GM19452 (cell line): Measurements from ENCODE around the gene MIA2.
"Not testable (repeated sequence)": the region's sequence is repeated elsewhere in the genome, so short reads cannot be mapped to it uniquely, and the experiment has no call there.

Source experiments
- ATAC-seq: cut with Tn5 transposase; IDR thresholded peaks from one replicate; pipeline ENCODE4 v1.9.1; 2021; ENCODE audit not compliant: unreplicated experiment

Gene MIA2

DNA sequence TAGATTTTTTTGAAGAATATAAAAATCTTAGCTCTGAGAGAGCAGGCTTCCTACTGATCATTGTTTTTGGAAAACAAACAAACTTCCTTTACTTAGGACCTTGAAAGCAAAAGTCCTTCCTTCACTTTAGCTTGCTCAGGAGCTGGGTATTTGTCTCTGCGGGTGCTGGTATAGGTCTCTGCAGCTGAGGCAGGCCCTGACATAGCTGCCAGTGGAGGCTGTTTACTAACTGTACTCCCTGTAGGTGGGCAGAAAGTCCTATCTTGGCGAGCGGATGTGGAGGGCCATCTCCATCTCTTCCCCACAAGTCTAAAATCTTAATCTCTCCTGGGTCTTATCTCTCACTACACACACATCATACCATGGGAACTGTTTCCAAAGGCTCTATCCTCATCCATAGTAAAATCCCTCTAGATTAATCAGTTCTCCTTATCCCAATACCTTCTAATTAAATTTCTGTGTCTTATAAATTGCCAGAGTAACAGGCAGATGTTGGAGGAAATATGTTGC, 4.1 kb upstream of the MIA2 start:
- ATAC-seq = no peak

DNA sequence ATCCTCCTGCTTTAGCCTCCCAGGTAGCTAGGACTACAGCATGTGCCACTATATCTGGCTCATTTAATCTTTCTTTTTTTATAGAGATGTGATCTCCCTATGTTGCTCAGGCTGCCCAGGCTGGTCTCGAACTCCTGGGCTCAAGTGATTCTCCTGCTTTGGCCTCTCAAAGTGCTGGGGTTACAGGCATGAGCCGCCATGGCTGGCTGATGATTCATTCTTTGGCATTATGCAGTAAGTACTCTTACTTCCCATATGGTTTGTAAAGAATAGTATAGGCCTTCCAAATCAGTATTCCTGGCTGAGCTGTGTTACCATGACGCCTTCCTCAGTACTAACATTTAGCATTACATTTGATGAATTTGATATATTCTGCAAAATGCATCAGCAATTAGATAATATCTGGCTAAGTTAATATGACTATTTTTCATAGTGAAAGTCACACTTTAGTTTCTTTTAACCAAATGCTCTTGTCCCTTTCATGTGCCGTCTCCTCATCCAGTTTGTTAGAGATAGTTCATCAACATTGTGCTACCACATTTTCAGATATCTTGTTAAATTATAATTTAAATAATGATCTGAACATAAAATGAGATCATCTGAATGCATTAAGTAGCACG, 3.2 kb upstream of the MIA2 start:
- ATAC-seq = no peak

- peak; percentile 57 for ATAC-seq
Measured at GRCh38 chr14:39231751-39232553, 1.8 kb upstream of the MIA2 start.

DNA sequence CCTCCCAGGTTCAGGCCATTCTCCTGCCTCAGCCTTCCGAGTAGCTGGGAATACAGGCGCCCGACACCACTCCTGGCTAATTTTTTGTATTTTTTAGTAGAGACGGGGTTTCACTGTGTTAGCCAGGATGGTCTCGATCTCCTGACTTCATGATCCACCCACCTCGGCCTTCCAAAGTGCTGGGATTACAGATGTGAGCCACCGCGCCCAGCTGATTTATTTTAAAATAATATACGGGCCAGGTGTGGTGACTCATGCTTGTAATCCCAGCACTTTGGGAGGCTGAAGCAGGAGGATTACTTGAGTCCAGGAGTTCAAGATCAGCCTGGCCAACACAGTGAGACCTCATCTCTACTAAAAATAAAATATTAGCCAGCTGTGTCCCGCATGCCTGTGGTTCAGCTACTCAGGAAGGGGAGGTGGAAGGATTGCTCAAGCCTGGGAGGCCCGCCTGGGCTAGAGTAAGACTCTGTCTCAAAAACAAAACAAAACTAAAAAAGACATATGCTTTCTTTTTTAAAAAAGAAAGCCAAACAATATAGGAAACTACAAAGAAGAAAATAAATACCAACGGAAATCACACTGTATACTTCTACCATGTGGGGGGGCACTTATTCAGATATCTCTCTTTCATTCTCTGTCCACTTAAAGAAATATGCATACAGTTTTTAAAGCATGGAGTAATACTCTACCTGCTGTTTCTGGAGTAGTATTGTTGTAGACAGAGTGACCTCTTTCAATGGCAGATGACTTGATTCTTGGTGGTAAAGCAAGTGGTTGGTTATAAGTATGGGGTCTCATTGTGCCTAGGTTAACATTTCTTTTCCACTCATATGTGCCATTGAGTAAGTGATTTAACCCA, 930 bp upstream of the MIA2 start:
- ATAC-seq = peak; percentile 36

GRCh38 chr14:39234986-39235385, 1.3 kb downstream of the MIA2 start:
- ATAC-seq = not testable (repeated sequence)

DNA sequence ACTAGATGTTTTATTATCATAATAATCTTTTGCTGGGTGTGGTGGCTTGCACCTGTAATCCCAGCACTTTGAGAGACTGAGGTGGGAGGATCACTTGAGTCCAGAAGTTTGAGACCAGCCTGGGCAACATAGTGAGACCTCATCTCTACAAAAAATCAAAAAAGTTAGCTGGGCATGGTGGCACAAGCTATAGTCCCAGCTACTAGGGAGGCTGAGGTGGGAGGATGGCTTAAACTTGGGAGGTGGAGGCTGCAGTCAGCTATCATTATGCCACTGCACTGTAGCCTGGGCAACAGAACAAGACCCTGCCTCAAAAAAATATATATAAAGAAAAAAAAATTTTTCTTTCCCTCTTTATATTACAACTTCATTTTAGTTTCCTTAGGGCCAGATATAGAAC, 1.8 kb downstream of the MIA2 start:
- not testable (repeated sequence) for ATAC-seq

DNA sequence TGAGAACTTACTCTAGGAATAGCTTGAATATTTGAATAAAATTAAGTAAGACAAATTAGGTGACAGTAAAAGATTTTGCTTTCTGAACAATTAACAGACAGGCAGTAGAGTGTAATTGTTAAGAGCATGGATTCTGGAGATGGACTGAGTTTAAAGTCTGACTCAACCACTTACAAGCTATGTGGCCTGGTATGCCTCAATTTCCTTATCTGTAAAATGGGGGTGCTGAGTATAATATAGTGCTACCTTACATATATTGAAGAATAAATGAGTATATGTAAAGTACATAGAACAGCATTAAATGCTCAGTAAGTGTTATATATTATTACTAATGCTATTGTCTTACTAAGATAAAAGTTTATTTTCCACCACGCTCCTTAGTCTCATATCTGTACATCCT, 7.1 kb downstream of the MIA2 start:
- ATAC-seq = no peak

GRCh38 chr14:39241637-39242036, 7.9 kb downstream of the MIA2 start:
- ATAC-seq = no peak

DNA sequence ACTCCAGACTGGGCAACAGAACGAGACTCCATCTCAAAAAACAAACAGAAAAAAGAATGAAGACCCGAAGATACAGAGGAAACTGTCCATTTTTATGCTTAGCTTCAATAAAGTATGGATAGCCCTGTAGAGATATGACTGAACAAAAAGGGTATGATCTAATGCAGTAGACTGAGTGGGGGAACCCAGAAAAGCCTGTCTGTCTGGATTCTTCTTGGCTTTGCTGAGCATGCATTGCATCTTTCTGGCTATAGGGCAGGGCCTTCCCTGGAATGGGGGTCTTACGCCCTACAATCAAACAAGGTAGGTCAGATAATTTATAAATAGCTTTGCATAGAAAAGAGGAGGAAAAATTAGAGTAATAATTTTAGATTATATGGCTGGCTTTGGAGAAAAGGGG, 10.1 kb downstream of the MIA2 start:
- ATAC-seq = no peak

DNA sequence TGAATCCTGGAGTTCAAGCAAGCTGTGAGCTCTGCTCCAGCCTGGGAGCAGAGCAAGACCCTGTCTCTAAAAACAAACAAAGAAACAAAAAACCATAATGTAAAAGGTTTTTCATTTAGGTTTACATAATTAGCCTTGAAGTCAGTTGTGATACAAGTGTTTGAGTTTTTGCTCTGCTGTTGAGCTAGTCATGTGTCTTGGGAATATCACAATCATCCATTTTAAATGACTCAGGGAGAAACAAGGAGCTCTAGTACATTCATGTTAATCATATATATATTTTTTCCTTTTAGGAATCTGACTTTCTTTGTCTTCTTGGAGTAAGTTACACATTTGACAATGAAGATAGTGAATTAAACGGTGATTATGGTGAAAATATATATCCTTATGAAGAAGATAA, 12.9 kb downstream of the MIA2 start:
- no peak for ATAC-seq

DNA sequence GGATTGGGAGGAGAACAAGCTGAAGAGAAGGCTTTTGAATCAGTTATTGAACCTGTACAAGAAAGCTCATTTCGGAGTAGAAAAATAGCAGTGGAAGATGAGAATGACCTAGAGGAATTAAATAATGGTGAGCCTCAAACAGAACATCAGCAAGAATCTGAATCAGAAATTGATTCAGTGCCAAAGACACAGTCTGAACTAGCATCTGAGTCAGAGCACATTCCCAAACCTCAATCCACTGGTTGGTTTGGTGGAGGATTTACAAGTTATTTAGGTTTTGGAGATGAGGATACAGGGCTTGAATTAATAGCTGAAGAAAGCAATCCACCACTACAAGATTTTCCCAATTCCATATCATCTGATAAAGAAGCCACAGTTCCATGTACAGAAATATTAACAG, 13.5 kb downstream of the MIA2 start:
- no peak for ATAC-seq

- ATAC-seq = no peak
Measured at GRCh38 chr14:39251547-39251946, 17.8 kb downstream of the MIA2 start.

DNA sequence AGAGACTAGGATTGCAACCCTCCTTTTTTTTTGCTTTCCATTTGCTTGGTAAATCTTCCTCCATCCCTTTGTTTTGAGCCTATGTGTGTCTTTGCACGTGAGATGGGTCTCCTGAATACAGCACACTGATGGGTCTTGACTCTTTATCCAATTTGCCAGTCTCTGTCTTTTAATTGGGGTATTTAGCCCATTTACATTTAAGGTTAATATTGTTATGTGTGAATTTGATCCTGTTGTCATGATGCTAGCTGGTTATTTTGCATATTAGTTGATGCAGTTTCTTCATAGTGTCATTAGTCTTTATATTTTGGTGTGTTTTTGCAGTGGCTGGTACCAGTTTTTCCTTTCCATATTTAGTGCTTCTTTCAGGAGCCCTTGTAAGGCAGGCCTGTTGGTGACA, 23.7 kb downstream of the MIA2 start:
- not testable (repeated sequence) for ATAC-seq

GRCh38 chr14:39258782-39259545, 25.2 kb downstream of the MIA2 start:
- ATAC-seq = no peak

DNA sequence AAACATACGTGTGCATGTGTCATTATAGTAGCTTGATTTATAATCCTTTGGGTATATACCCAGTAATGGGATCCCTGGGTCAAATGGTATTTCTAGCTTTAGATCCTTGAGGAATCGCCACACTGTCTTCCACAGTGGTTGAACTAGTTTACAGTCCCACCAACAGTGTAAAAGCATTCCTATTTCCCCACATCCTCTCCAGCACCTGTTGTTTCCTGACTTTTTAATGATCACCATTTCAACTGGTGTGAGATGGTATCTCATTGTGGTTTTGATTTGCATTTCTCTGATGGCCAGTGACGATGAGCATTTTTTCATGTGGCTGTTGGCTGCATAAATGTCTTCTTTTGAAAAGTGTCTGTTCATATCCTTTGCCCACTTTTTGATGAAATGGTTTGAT, 26.4 kb downstream of the MIA2 start:
- not testable (repeated sequence) for ATAC-seq

- not testable (repeated sequence) for ATAC-seq
Measured at GRCh38 chr14:39262214-39262613, 28.5 kb downstream of the MIA2 start.

DNA sequence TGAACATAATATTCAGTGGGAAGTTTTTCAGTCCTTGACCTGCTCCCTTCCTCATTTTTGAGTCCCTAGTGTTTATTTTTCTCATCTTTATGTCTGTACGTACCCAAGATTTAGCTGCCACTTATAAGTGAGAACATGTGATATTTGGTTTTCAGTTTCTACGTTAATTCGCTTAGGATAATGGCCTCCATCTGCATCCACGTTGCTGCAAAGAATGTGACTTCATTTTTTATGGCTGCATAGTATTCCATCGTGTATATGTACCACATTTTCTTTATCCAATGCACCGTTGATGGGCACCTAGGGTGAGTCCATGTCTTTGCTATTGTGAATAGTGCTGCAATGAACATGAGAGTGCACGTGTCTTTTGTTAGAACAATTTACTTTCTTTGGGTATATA, 30.3 kb downstream of the MIA2 start:
- no peak for ATAC-seq

- ATAC-seq = no peak
Measured at GRCh38 chr14:39264558-39264957, 30.8 kb downstream of the MIA2 start.

DNA sequence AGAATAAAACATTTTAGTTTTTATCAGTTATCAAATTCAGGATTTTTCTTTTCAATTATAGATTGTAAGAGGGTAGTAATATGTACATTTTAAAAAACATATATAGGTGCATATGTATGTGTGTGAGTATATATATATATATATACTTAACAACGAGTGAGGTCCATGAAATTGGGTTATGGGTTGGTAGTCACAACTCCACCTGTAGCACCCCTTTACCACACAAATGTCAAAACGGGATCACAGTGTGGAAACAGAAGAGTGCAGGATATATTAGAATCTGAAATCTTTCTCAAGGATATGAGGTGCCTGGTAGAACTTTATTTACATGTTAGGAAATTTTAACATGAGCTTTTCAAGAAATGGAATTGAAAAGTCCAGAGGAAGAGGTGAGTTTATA, 31.3 kb downstream of the MIA2 start:
- ATAC-seq = no peak

GRCh38 chr14:39265806-39266524, 32.2 kb downstream of the MIA2 start:
- no peak for ATAC-seq
